Fibroblast of pulmonary artery (primary cell): ENCODE data around the gene PAX5.

Experiments used
- DNase-seq: peaks from one replicate; pipeline ENCODE4 v3.0.0-alpha.2; 2010; ENCODE audit warnings: low read depth
- H3K4me3 ChIP-seq: replicated peaks from 2 replicates; pipeline ENCODE4 v1.5.1; 2011; ENCODE audit warnings: low read depth, mild to moderate bottlenecking, control low read depth, low read length, moderate library complexity
- CTCF ChIP-seq: IDR thresholded peaks from 2 replicates; pipeline ENCODE4 v1.5.1; 2011; ENCODE audit warnings: mild to moderate bottlenecking, control low read depth, low read length, inconsistent platforms; ENCODE audit errors: missing control alignments

Gene PAX5

DNA sequence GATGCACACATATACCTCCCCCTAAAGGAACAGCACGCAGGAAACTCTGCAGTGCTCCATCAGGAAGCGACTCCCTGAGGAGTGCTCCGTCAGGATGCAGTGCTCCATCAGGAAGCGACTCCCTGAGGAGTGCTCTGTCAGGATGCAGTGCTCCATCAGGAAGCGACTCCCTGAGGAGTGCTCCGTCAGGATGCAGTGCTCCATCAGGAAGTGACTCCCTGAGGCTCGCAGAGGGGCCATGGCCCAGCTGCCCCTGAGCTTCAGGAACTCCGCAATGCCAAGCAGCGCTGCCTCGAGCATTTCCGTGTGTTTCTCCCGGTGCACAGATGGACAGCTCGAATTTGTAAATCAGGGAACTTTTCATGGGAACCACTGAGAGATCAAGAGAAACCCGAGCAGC lies 88.1 kb downstream of the PAX5 start:
- no peak for TF ChIP-seq CTCF

DNA sequence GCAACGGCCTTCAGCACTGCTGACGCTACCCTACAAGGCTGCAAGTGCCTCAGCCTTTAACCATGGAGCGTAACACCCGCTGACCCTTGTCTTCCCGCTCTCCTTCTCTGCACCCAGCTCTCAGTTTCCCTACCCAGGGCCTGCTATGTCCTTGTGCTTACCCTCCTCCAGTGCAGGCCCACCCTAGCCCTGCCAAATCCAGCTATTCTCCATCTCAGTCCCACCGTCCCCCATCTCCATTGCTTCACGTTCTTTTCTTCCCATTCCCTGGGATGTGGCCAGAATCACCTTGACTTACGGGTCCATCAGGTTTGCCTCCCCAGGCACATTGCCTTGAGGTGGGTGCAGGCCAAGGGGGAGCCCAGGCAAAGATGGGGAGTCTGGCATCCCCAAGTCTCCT lies 91.2 kb downstream of the PAX5 start:
- H3K4me3 ChIP-seq = no peak overlapping the region
- TF ChIP-seq CTCF = no peak
- DNase-seq = no peak

More for the DNA sequence above, 88.1 kb downstream of the PAX5 start:
- no peak for DNase-seq
- no peak overlapping the region for H3K4me3 ChIP-seq

- no peak for TF ChIP-seq CTCF
- H3K4me3 ChIP-seq = no peak overlapping the region
- no peak for DNase-seq
Observed at GRCh38 chr9:36941441-36941840, 92.6 kb downstream of the PAX5 start.

DNA sequence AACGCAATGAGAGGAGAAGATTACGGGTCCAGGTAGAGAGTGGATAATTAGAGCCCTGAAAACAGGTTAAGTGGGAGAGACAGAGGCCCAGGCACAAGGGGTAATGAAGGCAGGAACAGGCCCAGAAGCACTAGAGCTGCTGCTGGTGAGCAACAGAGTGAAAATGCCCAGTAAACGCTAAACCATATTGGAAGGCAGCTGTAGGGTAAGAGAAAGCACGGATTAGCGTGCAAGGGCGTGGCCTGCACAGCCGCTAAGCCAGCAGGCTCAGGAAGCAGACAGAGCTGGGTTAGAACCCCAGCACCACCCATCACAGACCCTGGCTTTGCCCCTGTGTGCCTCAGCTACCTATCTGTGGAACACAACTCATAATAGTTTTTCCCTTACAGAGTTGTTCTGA lies 93.2 kb downstream of the PAX5 start:
- no peak overlapping the region for H3K4me3 ChIP-seq
- no peak for DNase-seq
- no peak for TF ChIP-seq CTCF

DNA sequence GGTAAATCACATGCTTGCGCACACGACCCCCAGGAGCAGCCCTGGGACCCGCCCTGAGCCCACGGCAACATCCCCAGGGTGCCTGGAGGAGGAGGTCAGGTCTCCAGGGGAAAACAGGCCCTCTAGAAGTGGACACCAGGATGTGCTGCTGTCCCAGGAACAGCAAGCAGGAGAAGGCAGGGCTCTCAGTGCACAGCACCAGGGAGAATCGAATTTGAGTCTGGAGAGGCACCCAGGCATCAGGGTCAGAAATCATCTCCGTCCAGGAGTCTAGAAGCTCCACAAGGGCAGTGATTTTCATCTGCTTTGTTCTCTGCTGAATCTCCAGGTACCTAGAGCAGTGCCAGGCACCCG lies 93.6 kb downstream of the PAX5 start:
- DNase-seq = no peak
- no peak overlapping the region for H3K4me3 ChIP-seq
- TF ChIP-seq CTCF = no peak

GRCh38 chr9:36939655-36940499 lies 94.2 kb downstream of the PAX5 start:
- no peak for TF ChIP-seq CTCF
- no peak for DNase-seq

GRCh38 chr9:36939214-36939613 lies 94.9 kb downstream of the PAX5 start:
- no peak overlapping the region for H3K4me3 ChIP-seq
- TF ChIP-seq CTCF = no peak
- DNase-seq = no peak

More at GRCh38 chr9:36939655-36940499, 94.2 kb downstream of the PAX5 start:
- no peak overlapping the region for H3K4me3 ChIP-seq
